ENCODE results near the gene IL1RL2.

- TF ChIP-seq REST (IDR thresholded peaks at IDR 0.05; ENCODE audit: insufficient read depth in 1 of 2, low read depth in 2 of 2, low read length in 2 of 2) (no peak), POLR2AphosphoS5 (IDR thresholded peaks at IDR 0.05; ENCODE audit: low read depth, low read length) (no peak), SIN3A (IDR thresholded peaks at IDR 0.05; ENCODE audit: borderline replicate concordance, insufficient read depth, low read length) (no peak), TAF1 (IDR thresholded peaks at IDR 0.05; ENCODE audit: borderline replicate concordance, insufficient read depth, low read length) (no peak)
Measured at GRCh38 chr2:102239344-102239743, 52.5 kb downstream of the IL1RL2 start.

Data from PFSK-1 (cell line).